Natural killer cell (primary cell): Measurements from ENCODE around the gene CLK3. TPM values are rescaled to one million over a fixed set of nuclear protein-coding genes. Genes with fewer than 3 reads are reported as not detected.

ENCODE experiments used
- ATAC-seq, 3 donors: fragments of 150-1000 bp in 2 of 3; fragments of 200-7000 bp in 1 of 3; cut with Tn5 transposase; 1 replicate in 1 of 3; 2 replicates in 2 of 3; pipeline ENCODE4 v1.10.0; 2021; ENCODE audit warnings: mild to moderate bottlenecking in 2 of 3, moderate library complexity in 2 of 3
- DNase-seq, 2 donors: peaks; one replicate each; pipeline versions ENCODE4 v3.0.0 to v3.0.0-alpha.2; 2013 to 2021; ENCODE audit warnings: mixed read lengths in 1 of 2
- H3K27ac ChIP-seq: one replicate; pipeline ENCODE4 v1.5.1; 2013; ENCODE audit warnings: mild to moderate bottlenecking, low read length
- H3K27me3 ChIP-seq: one replicate; pipeline ENCODE4 v1.6.1; 2013; ENCODE audit warnings: low read length; ENCODE audit not compliant: control insufficient read depth, insufficient read depth
- H3K36me3 ChIP-seq: one replicate; pipeline ENCODE4 v1.6.1; 2013; ENCODE audit warnings: low read length; ENCODE audit not compliant: control insufficient read depth, insufficient read depth
- H3K4me1 ChIP-seq: one replicate; pipeline ENCODE4 v1.6.1; 2013; ENCODE audit warnings: low read length; ENCODE audit not compliant: control insufficient read depth, insufficient read depth
- H3K4me3 ChIP-seq: one replicate; pipeline ENCODE4 v1.5.1; 2013; ENCODE audit warnings: low read length
- H3K9me3 ChIP-seq: one replicate; pipeline ENCODE4 v1.6.1; 2013; ENCODE audit warnings: low read length; ENCODE audit not compliant: control insufficient read depth, insufficient read depth
- H3K27ac Mint-ChIP-seq, 2 donors: one replicate each; pipeline ENCODE4 v1.8.0; 2022; ENCODE audit warnings: mild to moderate bottlenecking in 2 of 2, mixed read lengths in 2 of 2, moderate library complexity in 1 of 2
- H3K27me3 Mint-ChIP-seq, 2 donors: one replicate each; pipeline ENCODE4 v1.8.0; 2022; ENCODE audit warnings: low read depth in 2 of 2, mixed read lengths in 2 of 2
- H3K36me3 Mint-ChIP-seq: one replicate; pipeline ENCODE4 v1.8.0; 2022; ENCODE audit warnings: mixed read lengths
- H3K4me1 Mint-ChIP-seq, 2 donors: one replicate each; pipeline ENCODE4 v1.8.0; 2022; ENCODE audit warnings: mixed read lengths in 2 of 2
- H3K4me3 Mint-ChIP-seq: one replicate; pipeline ENCODE4 v1.8.0; 2022; ENCODE audit warnings: mild to moderate bottlenecking, moderate library complexity, mixed read lengths
- H3K9me3 Mint-ChIP-seq, 2 donors: one replicate each; pipeline ENCODE4 v1.8.0; 2022; ENCODE audit warnings: mixed read lengths in 2 of 2
- WGBS: methylation state at CpG from one replicate; pipeline ENCODE4 v1.1.7; 2013; ENCODE audit warnings: missing lambda C conversion rate; ENCODE audit not compliant: insufficient coverage; 5-methylcytosine and 5-hydroxymethylcytosine counted together
- intact Hi-C: fragments of 100-400 bp; cut with micrococcal nuclease; formaldehyde crosslinking; loops from one replicate; pipeline ENCODE4 v1.14.2; 2022
- total RNA-seq, 4 donors: library from RNA; stranded (reverse); fragments of 120-200 nt in 1 of 4; gene quantifications; one replicate each; pipeline versions ENCODE4 v1.2.3 to v1.2.4, GENCODE V29; 2013 to 2022
- TF ChIP-seq, protein P1 (sequence below): fragments of 200-600 bp; IDR thresholded peaks from one replicate; pipeline ENCODE4 v1.8.0; 2022; ENCODE audit warnings: antibody characterized with exemption

CLK3 gene
- 100 to 1,000 TPM; 288 to 298 (median 293) TPM for total RNA-seq
- total RNA-seq (2013): 94.3 TPM

- peak within 1 kb of the TSS; percentile 89 for H3K4me3 ChIP-seq
- Mint-ChIP-seq H3K4me1 (peaks cover 34 to 55% of the 10 kb centered on the region in 2 donors), H3K9me3 (no peaks in the 10 kb centered on the region), H3K4me3 (peak within 1 kb of the TSS; percentile 94), H3K36me3 (no peaks in the 10 kb centered on the region), H3K27ac (peak within 1 kb of the TSS; percentile 94), H3K27me3 (no peaks in the 10 kb centered on the region)
- DNase-seq (peak; percentile 97 to 98), ATAC-seq (peak; percentile 76 to 88 (median 78))
- peaks cover 21% of the 10 kb centered on the region for H3K36me3 ChIP-seq
- H3K4me1 ChIP-seq: peaks cover 46% of the 10 kb centered on the region
- peak within 1 kb of the TSS; percentile 97 for H3K27ac ChIP-seq
- H3K9me3 ChIP-seq: no peaks in the 10 kb centered on the region
- H3K27me3 ChIP-seq: no peaks in the 10 kb centered on the region
- intact Hi-C loops: loop anchor here (10.0 kb wide), 1 partner anchor 839 kb away; the partner anchor contains the start of gene SIN3A
- TF ChIP-seq, protein P1, sequence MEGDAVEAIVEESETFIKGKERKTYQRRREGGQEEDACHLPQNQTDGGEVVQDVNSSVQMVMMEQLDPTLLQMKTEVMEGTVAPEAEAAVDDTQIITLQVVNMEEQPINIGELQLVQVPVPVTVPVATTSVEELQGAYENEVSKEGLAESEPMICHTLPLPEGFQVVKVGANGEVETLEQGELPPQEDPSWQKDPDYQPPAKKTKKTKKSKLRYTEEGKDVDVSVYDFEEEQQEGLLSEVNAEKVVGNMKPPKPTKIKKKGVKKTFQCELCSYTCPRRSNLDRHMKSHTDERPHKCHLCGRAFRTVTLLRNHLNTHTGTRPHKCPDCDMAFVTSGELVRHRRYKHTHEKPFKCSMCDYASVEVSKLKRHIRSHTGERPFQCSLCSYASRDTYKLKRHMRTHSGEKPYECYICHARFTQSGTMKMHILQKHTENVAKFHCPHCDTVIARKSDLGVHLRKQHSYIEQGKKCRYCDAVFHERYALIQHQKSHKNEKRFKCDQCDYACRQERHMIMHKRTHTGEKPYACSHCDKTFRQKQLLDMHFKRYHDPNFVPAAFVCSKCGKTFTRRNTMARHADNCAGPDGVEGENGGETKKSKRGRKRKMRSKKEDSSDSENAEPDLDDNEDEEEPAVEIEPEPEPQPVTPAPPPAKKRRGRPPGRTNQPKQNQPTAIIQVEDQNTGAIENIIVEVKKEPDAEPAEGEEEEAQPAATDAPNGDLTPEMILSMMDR: no peak
- under 1% methylated on average over 91 of the region's 91 CpGs for WGBS
Measured at GRCh38 chr15:74615508-74616365, at the start of gene CLK3. Gene CLK3, plus strand, starts transcription at chr15:74615836. Its CDS starts 3,361 bp downstream, at chr15:74619197.

DNA sequence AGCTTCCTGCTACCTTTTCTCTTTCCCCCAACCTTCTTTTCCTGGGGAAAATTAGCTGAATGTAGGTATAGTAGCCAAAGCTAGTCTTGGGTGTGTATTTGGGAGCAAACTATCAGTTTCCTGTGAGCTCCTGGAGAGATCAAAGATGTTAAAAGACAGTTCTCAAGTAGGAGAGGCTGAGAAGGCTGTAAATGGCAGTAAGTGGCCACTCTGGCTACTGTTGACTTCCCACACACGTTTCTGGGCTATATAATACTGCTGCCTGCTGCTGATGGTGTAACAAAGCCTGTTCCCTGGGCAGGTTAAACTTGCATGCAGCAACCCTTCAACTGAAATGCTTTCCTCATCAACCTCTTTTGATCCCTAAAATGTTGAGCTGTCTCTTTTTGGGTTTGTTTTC, 47.0 kb upstream of the CLK3 start:
- intact Hi-C loops: no loop called here
- no peak overlapping the region for H3K27ac ChIP-seq
- no peak overlapping the region for H3K4me3 ChIP-seq
- no peak overlapping the region for H3K4me3 Mint-ChIP-seq
- no peak for DNase-seq
- no peaks in the 10 kb centered on the region for H3K27me3 Mint-ChIP-seq
- H3K9me3 Mint-ChIP-seq: no peaks in the 10 kb centered on the region
- ATAC-seq: no peak
- peaks cover 21% of the 10 kb centered on the region for H3K4me1 ChIP-seq
- H3K9me3 ChIP-seq: no peaks in the 10 kb centered on the region
- peaks cover 68 to 76% of the 10 kb centered on the region in 2 donors for H3K4me1 Mint-ChIP-seq
- 52% methylated on average over 1 of the region's 1 CpG for WGBS
- TF ChIP-seq, protein P1: no peak
- no peaks in the 10 kb centered on the region for H3K27me3 ChIP-seq
- peaks cover 6% of the 10 kb centered on the region for H3K36me3 Mint-ChIP-seq
- peaks cover 21% of the 10 kb centered on the region for H3K36me3 ChIP-seq
- peak overlapping the region; percentile 72 to 78 for H3K27ac Mint-ChIP-seq

GRCh38 chr15:74569731-74570070, 45.9 kb upstream of the CLK3 start:
- TF ChIP-seq, protein P1: no peak
- peaks cover 72 to 75% of the 10 kb centered on the region in 2 donors for H3K4me1 Mint-ChIP-seq
- no peaks in the 10 kb centered on the region for H3K9me3 ChIP-seq
- ATAC-seq: peak in 2 of 3 donors; percentile 3 to 9
- H3K27me3 Mint-ChIP-seq: no peaks in the 10 kb centered on the region
- 87% methylated on average over 4 of the region's 4 CpGs for WGBS
- H3K27ac Mint-ChIP-seq: peak overlapping the region; percentile 78 to 83
- no peaks in the 10 kb centered on the region for H3K36me3 Mint-ChIP-seq
- no peak overlapping the region for H3K4me3 Mint-ChIP-seq
- H3K4me3 ChIP-seq: no peak overlapping the region
- no peak overlapping the region for H3K27ac ChIP-seq
- no peak for DNase-seq
- peaks cover 27% of the 10 kb centered on the region for H3K36me3 ChIP-seq
- intact Hi-C loops: no loop called here
- no peaks in the 10 kb centered on the region for H3K9me3 Mint-ChIP-seq
- peaks cover 21% of the 10 kb centered on the region for H3K4me1 ChIP-seq
- no peaks in the 10 kb centered on the region for H3K27me3 ChIP-seq
